Skin of body (tissue), 2 donors: ENCODE measurements around the gene FREM3. TPM values are rescaled to one million over a fixed set of nuclear protein-coding genes. Genes with fewer than 3 reads are reported as not detected.
"Not testable (repeated sequence)": the region's sequence is repeated elsewhere in the genome, so short reads cannot be mapped to it uniquely, and the experiment has no call there.

Experiments
- DNase-seq: peaks from one replicate; lab custom pipeline; 2025; lab: John Stamatoyannopoulos, UW
- total RNA-seq: library from RNA; depleted of rRNA; stranded (reverse); fragments of >200 nt; gene quantifications from one replicate; pipeline ENCODE4 v1.2.3, GENCODE V29; 2014

The FREM3 gene
- total RNA-seq, 1 donor from 2014 or later: 0.10 TPM

- no peak for DNase-seq
Observed at GRCh38 chr4:143585548-143585947, 114.9 kb downstream of the FREM3 start.

GRCh38 chr4:143581331-143581946 lies 119.0 kb downstream of the FREM3 start:
- DNase-seq: no peak

- DNase-seq: no peak
Observed at GRCh38 chr4:143575331-143575730, 125.1 kb downstream of the FREM3 start.

DNA sequence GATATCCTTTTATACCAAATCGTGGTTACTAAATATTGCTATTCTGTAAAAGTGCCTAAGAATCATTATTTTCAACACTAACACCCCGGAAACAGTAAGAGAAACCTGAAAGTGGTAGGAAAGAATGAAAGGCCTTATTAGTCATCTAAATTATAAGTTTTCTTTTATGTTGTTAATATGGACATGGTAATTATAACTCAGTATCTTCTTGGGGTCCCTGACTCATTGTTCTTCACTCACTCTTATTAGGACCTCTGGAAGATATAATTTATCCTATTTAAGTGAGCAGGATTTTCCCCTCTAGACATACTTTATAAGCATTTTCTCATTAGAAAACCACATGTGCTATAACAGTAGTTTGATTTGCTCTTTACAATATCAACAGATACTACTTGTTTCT lies 136.0 kb downstream of the FREM3 start:
- no peak for DNase-seq

GRCh38 chr4:143559757-143560147 lies 140.7 kb downstream of the FREM3 start:
- DNase-seq: no peak

DNA sequence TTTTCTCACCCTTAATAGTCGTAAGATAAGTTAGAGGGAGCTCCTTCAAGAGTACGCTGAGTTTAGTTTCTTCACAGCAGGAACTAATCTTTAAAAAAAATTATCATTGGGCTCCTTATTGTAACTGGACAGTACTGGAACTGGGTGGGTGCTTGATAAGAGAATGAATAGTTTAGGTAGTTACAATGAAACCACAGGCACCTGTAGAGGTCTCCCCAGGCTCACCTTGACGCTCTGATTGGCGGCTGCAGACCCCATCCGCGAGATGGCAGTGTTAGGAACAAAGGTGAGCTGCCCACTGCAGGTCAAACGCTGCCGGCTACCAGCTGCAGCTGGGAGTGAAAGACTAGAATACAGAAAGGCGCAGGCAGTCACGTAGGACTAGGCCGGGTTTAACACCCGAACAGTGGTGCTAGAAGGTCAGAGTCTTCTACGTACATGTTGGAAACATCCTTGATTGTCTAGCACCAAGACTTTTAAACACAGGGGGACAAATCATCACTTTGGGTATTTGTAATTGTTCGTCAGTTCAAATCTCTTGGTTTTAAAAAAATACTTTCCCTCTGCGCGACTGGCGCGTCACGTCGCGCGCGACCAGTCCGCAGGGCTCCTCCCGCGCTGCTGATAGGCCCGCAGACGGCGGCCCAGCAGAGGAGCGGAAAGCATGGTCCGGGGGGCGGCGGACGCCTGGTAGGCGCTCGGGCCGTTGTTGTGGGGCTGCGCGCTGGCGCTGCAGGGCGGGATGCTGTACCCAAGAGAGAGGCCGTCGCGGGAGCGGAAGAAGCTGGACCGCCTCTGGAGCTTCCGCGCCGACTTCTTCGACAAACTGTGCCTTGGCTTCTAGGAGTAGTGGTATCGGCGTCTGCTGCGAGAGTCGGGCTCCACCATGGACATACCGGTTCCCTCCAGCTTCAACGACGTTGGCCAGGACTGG lies 141.4 kb downstream of the FREM3 start:
- peak; percentile 83 for DNase-seq

GRCh38 chr4:143558286-143558685 lies 142.2 kb downstream of the FREM3 start:
- DNase-seq: no peak

DNA sequence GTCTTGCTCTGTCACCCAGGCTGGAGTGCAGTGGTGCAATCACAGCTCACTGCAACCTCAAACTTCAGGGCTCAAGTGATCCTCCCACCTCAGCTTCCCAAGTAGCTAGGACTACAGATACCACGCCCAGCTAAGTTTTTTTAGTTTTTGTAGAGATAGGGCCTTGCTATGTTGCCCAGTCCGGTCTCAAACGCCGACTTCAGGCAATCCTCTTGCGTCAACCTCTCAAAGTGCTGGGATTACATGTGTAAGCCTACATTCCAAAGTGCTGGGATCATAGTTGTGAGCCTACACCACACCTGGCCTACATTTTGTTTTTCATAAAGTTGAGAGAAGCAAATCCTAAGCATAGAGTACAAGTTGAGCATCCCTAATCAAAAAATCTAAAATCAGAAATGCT lies 144.8 kb downstream of the FREM3 start:
- no peak for DNase-seq

GRCh38 chr4:143554728-143555597 lies 145.5 kb downstream of the FREM3 start:
- DNase-seq: no peak

GRCh38 chr4:143549928-143550327 lies 150.5 kb downstream of the FREM3 start:
- no peak for DNase-seq

GRCh38 chr4:143539670-143540023 lies 160.8 kb downstream of the FREM3 start:
- DNase-seq: no peak

GRCh38 chr4:143538979-143539669 lies 161.4 kb downstream of the FREM3 start:
- DNase-seq: no peak

DNA sequence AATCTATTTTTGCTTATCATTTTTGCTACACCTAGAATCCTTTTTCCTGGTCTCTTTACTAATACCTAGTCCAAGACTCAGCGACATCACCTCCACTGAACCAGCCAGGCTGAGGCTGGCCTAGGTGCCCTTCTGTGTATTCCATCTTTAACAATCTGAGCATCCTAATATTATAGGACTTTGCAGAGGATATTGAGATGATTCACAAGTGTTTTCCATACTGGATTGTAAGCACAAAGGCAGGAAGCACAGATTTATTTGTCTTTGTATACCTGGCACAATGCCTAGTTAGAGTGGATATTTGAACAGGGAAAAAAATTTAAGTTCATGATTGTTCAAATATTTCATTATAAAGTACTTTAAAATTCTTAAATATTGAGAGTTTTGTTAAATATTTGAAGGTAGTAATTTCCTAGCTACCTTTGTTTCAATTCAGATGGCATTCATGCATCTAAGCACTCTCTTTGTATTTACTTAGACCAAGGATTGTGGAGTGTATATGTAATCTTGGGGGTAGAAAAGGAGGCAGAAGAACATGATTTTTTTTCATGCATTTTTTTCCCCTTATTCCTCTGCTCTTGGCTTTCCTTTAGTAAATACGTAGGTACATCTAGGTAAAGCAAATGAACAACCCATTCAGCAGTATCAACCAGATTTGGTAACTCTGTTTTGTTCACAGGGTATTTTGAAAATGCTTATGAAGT lies 168.5 kb downstream of the FREM3 start:
- DNase-seq: no peak

GRCh38 chr4:143531380-143531779 lies 169.1 kb downstream of the FREM3 start:
- DNase-seq: no peak

DNA sequence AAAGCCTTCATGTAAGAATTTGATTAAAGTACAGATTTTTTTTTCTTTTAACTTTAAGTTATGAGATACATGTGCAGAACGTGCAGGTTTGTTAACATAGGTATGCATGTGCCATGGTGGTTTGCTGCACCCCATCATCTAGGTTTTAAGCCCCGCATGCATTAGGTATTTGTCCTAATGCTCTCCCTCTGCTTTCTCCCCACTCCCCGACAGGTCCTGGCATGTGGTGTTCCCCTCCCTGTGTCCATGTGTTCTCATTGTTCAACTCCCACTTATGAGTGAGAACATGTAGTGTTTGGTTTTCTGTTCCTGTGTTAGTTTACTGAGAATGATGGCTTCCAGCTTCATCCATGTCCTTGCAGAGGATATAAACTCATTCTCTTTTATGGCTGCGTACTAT lies 172.4 kb downstream of the FREM3 start:
- not testable (repeated sequence) for DNase-seq

Other genes starting within 250 kb of the FREM3 start
- gene SMARCA5, start 187.0 kb downstream of the FREM3 start, total RNA-seq: 46.7 TPM
- 2.6 TPM for gene GYPE, start 204.9 kb upstream of the FREM3 start, total RNA-seq